NB4 (cell line): ENCODE measurements around the gene SGPL1.

Experiments
- CTCF ChIP-seq: IDR thresholded peaks from one replicate; pipeline ENCODE4 v1.5.1; 2012; ENCODE audit warnings: low read depth, low read length
- MAX ChIP-seq: IDR thresholded peaks from 2 replicates; pipeline ENCODE4 v1.6.1; 2011; ENCODE audit warnings: low read depth, low read length
- MYC ChIP-seq: IDR thresholded peaks from 2 replicates; pipeline ENCODE4 v1.6.1; 2011; ENCODE audit warnings: low read depth, low read length
- POLR2A ChIP-seq: IDR thresholded peaks from 2 replicates; pipeline ENCODE4 v1.6.1; 2011; ENCODE audit warnings: mild to moderate bottlenecking; ENCODE audit not compliant: insufficient read length; ENCODE audit errors: extremely low read depth

GRCh38 chr10:70807556-70807955, 8.2 kb upstream of the SGPL1 start:
- TF ChIP-seq POLR2A: no peak
- TF ChIP-seq CTCF: no peak
- TF ChIP-seq MAX: no peak
- no peak for TF ChIP-seq MYC
